RWPE1 (cell line): ENCODE results near the gene ANHX.

Experiments used
- CTCF ChIA-PET: fragments of 350-600 bp; sonication (Branson Sonifier 250); formaldehyde crosslinking; extraction: SDS; loops from one replicate; lab custom pipeline; 2021; lab: Yijun Ruan, JAX
- POLR2A ChIA-PET: fragments of 400-600 bp; formaldehyde crosslinking; extraction: SDS; loops from one replicate; lab custom pipeline; 2020; ENCODE audit warnings: antibody characterized with exemption; ENCODE audit not compliant: low non-redundant PET; lab: Yijun Ruan, JAX
- DNase-seq: peaks from one replicate; pipeline ENCODE4 v3.0.0; 2012; ENCODE audit warnings: low spot score
- H3K27ac ChIP-seq: fragments of 450-650 bp; 2 replicates; pipeline ENCODE4 v1.5.1; 2017
- CTCF ChIP-seq: fragments of 450-650 bp; conservative IDR thresholded peaks from 2 replicates; pipeline ENCODE4 v1.5.1; 2017; ENCODE audit warnings: low read depth, mild to moderate bottlenecking

The ANHX gene

GRCh38 chr12:133225527-133225926, 10.2 kb downstream of the ANHX start:
- no peak for TF ChIP-seq CTCF
- POLR2A ChIA-PET: no interaction called here
- CTCF ChIA-PET: no interaction called here

GRCh38 chr12:133222211-133222610, 13.5 kb downstream of the ANHX start:
- ChIA-PET CTCF (no interaction called here), POLR2A (no interaction called here)
- no peak for DNase-seq
- H3K27ac ChIP-seq: no peak overlapping the region
- TF ChIP-seq CTCF: no peak

More at GRCh38 chr12:133225527-133225926, 10.2 kb downstream of the ANHX start:
- H3K27ac ChIP-seq: no peak overlapping the region
- no peak for DNase-seq

- H3K27ac ChIP-seq: no peak overlapping the region
- POLR2A ChIA-PET: no interaction called here
- CTCF ChIA-PET: no interaction called here
- DNase-seq: no peak
- TF ChIP-seq CTCF: no peak
Measured at GRCh38 chr12:133221241-133221640, 14.4 kb downstream of the ANHX start.

- CTCF ChIA-PET: no interaction called here
- POLR2A ChIA-PET: no interaction called here
- no peak for DNase-seq
- TF ChIP-seq CTCF: no peak
- H3K27ac ChIP-seq: no peak overlapping the region
Measured at GRCh38 chr12:133220521-133220920, 15.2 kb downstream of the ANHX start.

- no peak overlapping the region for H3K27ac ChIP-seq
- TF ChIP-seq CTCF: no peak
- DNase-seq: no peak
- POLR2A ChIA-PET: no interaction called here
- CTCF ChIA-PET: no interaction called here
Measured at GRCh38 chr12:133217219-133217618, 18.5 kb downstream of the ANHX start.

GRCh38 chr12:133215724-133216123, 20.0 kb downstream of the ANHX start:
- DNase-seq: no peak
- H3K27ac ChIP-seq: no peak overlapping the region
- no peak for TF ChIP-seq CTCF
- ChIA-PET CTCF (no interaction called here), POLR2A (no interaction called here)

GRCh38 chr12:133206390-133206789, 29.3 kb downstream of the ANHX start:
- POLR2A ChIA-PET: no interaction called here
- no peak for DNase-seq
- H3K27ac ChIP-seq: no peak overlapping the region
- TF ChIP-seq CTCF: no peak
- CTCF ChIA-PET: no interaction called here
